NB4 (cell line): ENCODE results near the gene DPYD.

Experiments used
- DNase-seq: peaks from one replicate; pipeline ENCODE4 v3.0.0; 2010; ENCODE audit warnings: low read depth
- H3K4me3 ChIP-seq: one replicate; pipeline ENCODE4 v1.5.1; 2011; ENCODE audit warnings: mild to moderate bottlenecking, low read depth, low read length, moderate library complexity
- CTCF ChIP-seq: IDR thresholded peaks from one replicate; pipeline ENCODE4 v1.5.1; 2012; ENCODE audit warnings: low read depth, low read length
- MAX ChIP-seq: IDR thresholded peaks from 2 replicates; pipeline ENCODE4 v1.6.1; 2011; ENCODE audit warnings: low read depth, low read length
- MYC ChIP-seq: IDR thresholded peaks from 2 replicates; pipeline ENCODE4 v1.6.1; 2011; ENCODE audit warnings: low read depth, low read length
- POLR2A ChIP-seq: IDR thresholded peaks from 2 replicates; pipeline ENCODE4 v1.6.1; 2011; ENCODE audit warnings: mild to moderate bottlenecking; ENCODE audit not compliant: insufficient read length; ENCODE audit errors: extremely low read depth

Gene DPYD

GRCh38 chr1:97366984-97367383 is 553.9 kb downstream of the DPYD start:
- TF ChIP-seq POLR2A (no peak), MAX (no peak), MYC (no peak), CTCF (no peak)
- DNase-seq = no peak
- no peak overlapping the region for H3K4me3 ChIP-seq

GRCh38 chr1:97365026-97365425 is 555.8 kb downstream of the DPYD start:
- no peak for DNase-seq
- TF ChIP-seq MAX = no peak
- no peak for TF ChIP-seq POLR2A

GRCh38 chr1:97364086-97364485 is 556.7 kb downstream of the DPYD start:
- TF ChIP-seq POLR2A (no peak), MAX (no peak), CTCF (no peak), MYC (no peak)
- DNase-seq = no peak
- H3K4me3 ChIP-seq = no peak overlapping the region

More at GRCh38 chr1:97365026-97365425, 555.8 kb downstream of the DPYD start:
- no peak overlapping the region for H3K4me3 ChIP-seq

- H3K4me3 ChIP-seq = no peak overlapping the region
- DNase-seq = no peak
- no peak for TF ChIP-seq POLR2A
- no peak for TF ChIP-seq CTCF
- no peak for TF ChIP-seq MAX
- no peak for TF ChIP-seq MYC
These were observed 564.5 kb downstream of the DPYD start for GRCh38 chr1:97356309-97356708.

DNA sequence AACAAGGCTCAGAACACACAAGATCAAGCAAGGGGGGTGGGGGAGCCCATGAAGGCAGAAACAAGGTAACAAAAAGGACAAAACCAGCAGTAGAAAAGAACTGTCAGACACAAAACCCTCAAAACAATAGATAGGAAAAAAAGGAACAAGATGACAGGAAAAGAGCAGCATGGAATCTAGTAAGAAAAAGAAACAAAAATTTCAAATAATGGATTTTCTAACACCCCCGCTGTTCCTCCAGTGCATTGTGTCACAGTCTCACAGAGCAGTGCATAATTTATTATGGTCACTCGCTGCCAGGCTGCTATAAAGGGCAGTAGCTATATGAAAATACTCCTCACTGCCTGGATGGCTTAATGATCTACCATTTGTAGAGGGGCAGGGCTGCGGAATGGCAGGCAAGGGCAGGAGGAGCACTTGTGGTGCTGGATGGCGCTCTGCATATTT is 567.9 kb downstream of the DPYD start:
- no peak overlapping the region for H3K4me3 ChIP-seq
- TF ChIP-seq MAX (no peak), POLR2A (no peak), CTCF (no peak), MYC (no peak)
- DNase-seq = no peak

GRCh38 chr1:97351846-97352245 is 569.0 kb downstream of the DPYD start:
- TF ChIP-seq CTCF (no peak), MAX (no peak), MYC (no peak), POLR2A (no peak)
- H3K4me3 ChIP-seq = no peak overlapping the region
- DNase-seq = no peak
